Embryonic facial prominence (tissue), 1 donor: Measurements from ENCODE around the gene DDX47.

ENCODE experiments used
- DNase-seq: peaks from one replicate; pipeline ENCODE4 v3.0.0-alpha.2; 2016; ENCODE audit errors: extremely low spot score

Gene DDX47

DNA sequence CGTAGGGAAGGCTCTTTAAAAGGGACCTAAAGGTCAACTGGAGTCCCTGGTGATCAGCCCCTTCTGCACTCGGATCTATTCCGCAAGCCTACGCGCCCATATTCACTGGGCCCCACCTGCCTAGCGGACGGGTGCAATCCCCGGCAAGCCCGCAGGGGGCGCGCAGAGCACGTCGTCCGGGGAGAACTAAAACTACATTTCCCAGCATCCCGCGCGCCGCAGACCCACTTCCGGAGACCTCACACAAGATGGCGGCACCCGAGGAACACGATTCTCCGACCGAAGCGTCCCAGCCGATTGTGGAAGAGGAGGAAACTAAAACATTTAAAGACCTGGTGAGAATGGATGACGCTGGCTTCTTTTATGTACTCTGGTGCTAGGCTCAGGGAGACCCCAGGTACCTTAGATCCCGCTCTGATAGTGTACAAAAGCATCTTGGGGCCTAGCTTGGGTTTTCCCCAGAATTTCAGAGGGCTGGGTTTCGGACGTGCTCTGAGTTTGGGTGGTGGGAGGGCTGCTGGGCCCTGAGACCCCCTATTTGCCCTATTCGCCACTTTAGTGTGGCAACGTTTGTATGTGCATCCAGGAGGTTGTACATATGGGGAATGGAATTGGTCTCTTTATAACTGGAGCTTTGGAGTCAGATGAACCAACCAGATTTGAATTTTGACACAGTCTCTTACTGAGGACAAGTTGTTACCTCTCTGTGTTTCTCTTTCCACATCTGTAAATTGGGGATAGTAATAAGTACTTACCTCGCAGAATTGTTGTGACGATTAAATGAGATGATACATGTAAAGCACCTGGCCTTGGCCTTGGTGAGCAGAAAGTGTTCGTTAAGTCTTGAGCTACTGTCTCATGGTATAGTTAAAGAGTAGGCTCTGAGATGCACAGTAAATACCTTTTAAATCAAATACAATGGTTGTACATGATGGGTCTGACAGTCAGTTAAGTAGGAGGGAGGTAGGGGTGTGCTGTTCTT, at the start of gene DDX47:
TSS of gene DDX47 (plus strand) at position 227 of the 982 bp plus-strand sequence. CDS start at position 249, 22 bp downstream.
- peak; percentile 84 for DNase-seq

- no peak for DNase-seq
Measured at GRCh38 chr12:12764824-12765223, 48.3 kb upstream of the DDX47 start.

DNA sequence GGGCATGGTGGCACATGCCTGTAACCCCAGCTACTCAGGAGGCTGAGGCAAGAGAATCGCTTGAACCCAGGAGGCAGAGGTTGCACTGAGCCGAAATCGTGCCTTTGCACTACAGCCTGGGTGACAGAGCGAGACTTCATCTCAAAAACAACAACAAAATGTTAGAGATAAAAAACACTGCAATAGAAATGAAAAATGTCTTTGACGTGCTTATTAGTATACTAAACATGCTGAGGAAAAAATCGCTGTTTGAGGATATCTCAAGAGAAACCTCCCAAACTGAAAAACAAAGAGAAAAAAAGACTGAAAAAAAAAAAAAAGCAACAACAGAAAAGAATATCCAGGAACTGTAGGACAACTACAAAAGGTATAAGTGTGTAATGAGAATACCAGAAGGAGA, 42.9 kb upstream of the DDX47 start:
- DNase-seq, result no peak

GRCh38 chr12:12774791-12775190, 38.4 kb upstream of the DDX47 start:
- DNase-seq, result no peak

DNA sequence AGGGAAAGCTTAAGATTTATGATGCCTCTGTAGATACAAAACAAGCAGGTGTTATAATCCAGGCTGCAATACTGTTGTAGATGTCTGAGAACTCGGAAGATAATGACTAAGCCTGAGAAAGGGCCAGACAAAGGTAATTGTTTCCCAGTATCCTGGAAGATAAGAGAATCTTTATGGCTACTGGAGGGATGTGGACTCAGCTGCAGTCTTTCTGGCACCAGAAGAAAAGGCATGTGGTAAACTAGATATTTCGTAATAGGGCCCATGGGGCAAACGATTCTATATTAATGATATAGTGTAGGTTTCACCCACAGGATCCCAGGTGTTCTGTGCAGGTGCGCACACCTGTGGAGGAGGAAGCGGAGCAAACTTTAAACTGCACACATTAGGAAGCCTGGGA, 36.9 kb upstream of the DDX47 start:
- no peak for DNase-seq

DNA sequence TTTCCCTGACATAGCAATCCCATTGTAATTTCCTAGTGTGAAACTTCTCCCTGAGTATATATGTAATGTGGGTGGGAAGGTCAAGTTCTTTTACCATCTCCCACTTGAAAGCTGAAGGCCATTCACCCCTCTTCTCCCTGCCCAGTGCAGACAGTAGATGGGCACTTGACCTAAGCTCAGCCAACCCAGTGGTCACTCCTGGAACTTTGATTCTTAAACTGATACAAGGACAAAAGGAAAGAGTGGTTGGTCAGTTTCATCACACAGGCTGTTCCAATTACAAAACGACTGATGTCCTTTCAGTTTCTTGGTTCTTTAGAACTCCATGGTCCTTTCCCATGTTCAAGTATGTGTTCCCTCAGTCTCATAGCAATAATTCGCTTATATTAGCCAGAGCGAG, 36.1 kb upstream of the DDX47 start:
- no peak for DNase-seq

DNA sequence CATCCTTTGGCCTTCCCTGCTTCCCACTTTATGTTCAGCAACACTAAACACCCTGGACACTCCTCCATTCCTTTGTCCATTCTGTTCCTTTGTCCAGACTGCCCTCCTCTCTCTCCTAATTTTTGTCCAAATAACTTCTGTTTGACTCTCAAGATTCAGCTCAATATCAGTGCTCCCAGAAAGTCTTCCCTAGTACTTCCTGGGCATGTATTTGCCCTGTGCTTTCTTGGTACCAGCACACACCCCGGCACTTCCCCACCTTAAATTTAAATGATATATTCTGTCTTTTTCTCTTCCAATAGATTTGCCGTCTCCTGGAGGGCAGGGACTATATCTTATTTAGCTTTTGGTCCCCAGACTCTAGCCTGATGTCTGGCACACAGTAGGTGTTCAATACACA, 34.1 kb upstream of the DDX47 start:
- no peak for DNase-seq

- no peak for DNase-seq
Measured at GRCh38 chr12:12779529-12779928, 33.6 kb upstream of the DDX47 start.

- DNase-seq, result no peak
Measured at GRCh38 chr12:12784116-12784515, 29.0 kb upstream of the DDX47 start.

DNA sequence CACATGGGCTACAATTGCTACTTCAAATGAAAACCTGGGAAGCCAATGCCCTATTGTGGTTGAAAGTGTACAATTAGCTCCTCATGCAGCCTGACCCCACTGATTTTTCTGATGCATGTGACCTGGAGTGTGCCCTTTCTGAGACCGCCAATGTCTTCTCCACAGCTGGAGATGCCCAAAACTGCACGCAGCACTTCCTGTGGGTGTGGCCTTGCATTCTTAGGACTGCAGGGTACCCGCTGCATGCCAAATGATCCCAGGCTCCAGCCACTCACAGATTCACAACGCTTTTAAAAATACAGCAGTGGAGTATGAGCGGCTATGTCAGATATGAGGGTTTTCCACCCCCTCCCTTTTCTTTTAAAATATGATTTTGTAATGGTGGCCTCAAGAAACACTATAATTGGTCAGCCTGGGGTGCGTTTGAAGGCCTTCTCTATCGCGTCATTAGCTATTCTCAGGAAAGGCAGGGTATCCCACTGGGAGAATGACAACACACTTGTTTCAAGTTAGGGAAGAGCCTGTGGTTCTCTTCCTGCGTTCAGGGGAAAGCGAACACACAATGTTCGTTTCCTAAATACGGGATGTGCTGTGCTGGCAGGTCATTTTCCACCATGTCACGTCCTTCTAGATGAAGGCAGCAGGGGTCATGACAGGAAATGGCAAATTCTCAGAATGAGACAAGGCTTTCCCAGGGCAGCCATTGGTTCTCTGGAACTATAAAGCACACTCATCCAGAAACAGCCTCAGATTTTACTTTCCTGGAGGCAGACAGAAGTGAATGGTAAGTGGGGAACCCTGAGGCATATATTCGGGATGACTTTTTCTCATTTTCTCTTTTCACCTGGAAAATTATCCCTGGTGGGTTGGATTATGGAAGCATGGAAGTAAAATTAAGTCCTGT, 28.0 kb upstream of the DDX47 start, which contains the start of gene APOLD1:
TSS of gene APOLD1 (plus strand) at position 749 of the 904 bp plus-strand sequence. CDS start at position 782, 33 bp downstream.
- no peak for DNase-seq

GRCh38 chr12:12786351-12786705, 26.8 kb upstream of the DDX47 start:
- DNase-seq, result no peak

- DNase-seq, result peak; percentile 62
Measured at GRCh38 chr12:12786706-12787601, 26.2 kb upstream of the DDX47 start.

GRCh38 chr12:12788131-12788530, 25.0 kb upstream of the DDX47 start:
- DNase-seq, result no peak

GRCh38 chr12:12788675-12789368, 24.3 kb upstream of the DDX47 start:
- no peak for DNase-seq

GRCh38 chr12:12790956-12791355, 22.2 kb upstream of the DDX47 start:
- DNase-seq, result no peak

DNA sequence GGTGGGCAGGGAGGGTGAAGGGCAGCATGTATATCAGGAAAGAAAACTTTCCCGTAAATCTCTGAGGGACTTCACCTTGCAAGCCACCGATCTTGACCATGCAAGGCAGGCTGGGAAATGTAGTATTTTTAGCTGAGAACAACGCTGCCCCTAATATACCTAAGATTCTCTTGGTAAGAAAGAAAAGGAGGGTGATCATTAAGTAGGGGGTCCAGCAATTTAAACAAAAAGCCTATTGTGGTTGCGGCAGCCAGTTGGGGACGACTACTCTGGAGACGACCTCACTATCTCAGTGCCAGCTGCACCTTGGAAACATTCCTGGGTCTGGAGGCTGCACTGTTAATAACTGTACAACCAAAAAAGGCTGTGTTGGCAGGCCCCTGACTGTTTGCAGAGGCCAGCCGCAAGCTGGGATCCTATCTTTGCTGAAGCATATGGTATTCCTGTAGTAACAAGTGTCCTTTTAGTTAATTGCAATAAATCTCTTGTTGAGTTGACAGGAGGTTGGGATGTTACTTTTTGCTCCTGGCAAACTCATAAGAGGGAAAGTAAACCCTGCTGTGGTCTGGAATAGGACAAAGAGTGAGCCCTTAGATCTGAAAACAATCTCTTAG, 21.3 kb upstream of the DDX47 start:
- no peak for DNase-seq

DNA sequence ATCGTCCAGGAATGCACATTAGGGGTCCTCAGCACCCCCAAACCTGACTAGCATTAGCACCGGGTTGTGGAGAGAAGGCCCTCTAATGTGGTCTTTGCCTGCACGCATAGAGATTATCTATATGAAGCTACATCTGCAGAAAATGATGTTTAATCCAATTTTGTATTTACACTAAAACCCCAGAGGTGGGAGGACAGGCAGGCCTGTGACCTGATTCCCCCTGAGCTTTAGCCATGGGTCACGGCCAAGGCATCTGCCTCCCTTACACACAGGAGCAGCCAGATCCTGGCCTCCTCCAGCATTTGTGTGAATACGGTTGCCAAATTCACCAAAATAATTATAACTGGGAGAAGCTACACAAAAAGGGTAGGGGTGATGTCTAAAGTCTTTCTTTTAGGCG, 20.7 kb upstream of the DDX47 start:
- no peak for DNase-seq

GRCh38 chr12:12794686-12795085, 18.5 kb upstream of the DDX47 start:
- DNase-seq, result no peak

DNA sequence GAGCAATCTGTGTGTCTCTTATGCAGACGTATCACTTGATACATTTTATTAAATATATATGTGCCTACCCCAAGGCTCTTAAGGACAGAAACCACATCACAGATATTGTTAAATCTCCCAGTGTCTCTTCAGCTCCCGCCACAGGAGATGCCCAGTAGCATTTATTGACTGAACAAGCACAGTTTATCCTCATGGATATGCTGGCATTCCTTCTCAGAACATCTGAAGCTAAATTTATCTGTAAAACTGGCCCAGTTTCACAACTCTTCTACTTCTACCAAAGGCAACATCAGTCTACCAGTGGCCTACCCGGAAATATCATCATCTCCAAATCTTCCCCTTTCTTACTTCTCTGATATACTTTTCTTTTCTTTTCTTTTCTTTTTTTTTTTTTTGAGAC, 17.0 kb upstream of the DDX47 start:
- no peak for DNase-seq
